ENCODE data around the gene RASA3.

The RASA3 gene

GRCh38 chr13:114017966-114018365 is 114.5 kb downstream of the RASA3 start:
- DNase-seq (ENCODE audit: low read depth) = no peak

- DNase-seq (ENCODE audit: low read depth) = no peak
Observed at GRCh38 chr13:114017028-114017630, 115.3 kb downstream of the RASA3 start.

DNA sequence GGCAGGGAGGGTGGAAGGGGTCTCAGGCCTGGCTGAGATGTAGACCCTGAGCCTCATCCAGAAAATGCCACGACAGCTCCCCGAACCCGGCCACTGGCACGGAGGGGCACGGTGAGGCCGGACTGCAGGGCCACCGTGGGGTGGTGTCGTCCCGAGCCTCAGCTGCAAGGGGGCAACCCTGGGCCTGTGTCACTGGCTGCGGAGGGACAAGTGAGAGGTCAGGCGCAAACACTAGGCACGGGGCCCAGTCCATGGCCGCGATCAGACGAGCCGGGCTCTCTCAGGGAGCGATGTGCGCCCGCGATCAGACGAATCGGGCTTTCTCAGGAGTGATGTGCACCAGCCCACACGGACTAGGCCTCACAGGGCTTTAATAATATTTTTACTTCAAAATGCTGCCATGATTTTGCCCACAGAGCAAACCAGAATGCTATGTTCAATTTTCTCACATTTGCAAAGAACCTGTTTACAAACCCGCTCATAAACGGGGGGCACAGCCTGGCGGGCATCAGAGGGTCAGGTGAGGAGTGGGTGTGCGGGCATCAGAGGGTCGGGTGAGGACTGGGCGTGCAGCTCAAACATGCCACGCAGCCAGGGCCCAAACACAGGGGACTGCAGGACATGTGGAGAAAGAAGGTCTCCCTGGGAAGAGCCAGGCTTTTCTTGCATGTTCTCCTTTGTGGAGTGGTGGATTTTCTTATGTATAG is 115.9 kb downstream of the RASA3 start:
- DNase-seq (ENCODE audit: low read depth) = no peak

DNA sequence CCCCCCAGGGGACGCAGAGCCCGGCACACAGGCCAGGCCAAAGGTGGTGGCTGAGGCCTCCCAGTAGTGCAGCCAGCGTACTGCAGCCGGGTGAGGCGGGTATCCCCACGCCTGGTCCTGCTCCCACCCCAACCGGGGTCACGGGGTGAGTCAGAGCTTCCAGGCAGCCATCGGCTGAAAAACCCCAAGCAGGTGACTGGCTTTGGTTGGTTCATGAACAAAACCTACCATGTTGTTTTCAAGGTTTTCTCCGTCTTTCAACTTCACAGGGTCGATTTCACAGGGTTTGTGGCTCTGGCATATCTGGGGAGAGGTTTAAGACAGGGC is 116.5 kb downstream of the RASA3 start:
- no peak for DNase-seq (ENCODE audit: low read depth)

GRCh38 chr13:114015111-114015968 is 117.1 kb downstream of the RASA3 start:
- DNase-seq (ENCODE audit: low read depth) = peak; percentile 71

DNA sequence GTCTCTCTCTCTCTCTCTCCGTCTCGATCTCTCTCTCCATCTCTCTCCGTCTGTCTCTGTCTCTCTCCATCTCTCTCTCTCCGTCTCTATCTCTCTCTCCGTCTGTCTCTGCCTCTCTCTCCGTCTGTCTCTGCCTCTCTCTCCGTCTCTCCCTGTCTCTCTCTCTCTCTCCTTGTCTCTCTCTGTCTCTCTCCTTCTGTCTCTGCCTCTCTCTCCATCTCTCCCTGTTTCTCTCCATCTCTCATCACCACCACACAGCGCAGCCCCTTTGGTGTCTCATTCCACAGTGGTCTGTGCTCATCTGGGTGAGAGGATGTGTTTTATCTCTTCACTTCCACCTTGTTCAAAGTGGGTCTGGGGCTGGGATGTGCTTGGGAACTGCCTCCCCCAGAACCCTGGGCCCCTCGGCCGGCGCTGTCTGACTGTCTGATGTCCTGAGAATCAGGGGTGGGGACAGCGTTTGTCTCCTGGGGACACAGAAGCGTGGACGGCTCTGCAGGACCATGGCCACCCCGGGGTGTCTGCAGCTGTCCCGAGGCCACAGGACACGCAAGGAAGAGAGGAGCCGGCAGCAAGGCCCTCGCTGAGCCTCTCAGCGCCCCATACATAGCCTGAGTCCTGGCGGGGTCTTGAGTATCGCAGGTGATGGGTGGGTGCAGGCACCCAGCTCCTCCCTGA is 118.3 kb downstream of the RASA3 start:
- DNase-seq (ENCODE audit: low read depth) = no peak

DNA sequence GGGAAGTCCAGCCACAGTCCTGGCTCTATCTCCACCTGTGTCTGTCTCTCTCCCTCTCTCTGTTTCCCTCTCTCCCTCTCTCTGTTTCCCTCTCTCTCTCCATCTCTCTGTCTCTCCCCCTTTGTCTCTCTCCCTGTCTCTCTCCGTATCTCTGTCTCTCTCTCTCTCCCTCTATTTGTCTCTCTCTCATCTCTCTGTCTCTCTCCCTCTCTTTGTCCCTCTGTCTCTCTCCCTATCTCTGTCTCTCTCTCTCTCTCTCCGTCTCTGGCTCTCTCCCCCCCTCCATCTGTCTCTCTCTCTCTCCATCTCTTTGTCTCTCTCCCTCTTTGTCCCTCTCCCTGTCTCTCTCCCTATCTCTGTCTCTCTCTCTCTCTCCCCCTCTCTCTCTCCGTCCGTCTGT is 119.1 kb downstream of the RASA3 start:
- no peak for DNase-seq (ENCODE audit: low read depth)

DNA sequence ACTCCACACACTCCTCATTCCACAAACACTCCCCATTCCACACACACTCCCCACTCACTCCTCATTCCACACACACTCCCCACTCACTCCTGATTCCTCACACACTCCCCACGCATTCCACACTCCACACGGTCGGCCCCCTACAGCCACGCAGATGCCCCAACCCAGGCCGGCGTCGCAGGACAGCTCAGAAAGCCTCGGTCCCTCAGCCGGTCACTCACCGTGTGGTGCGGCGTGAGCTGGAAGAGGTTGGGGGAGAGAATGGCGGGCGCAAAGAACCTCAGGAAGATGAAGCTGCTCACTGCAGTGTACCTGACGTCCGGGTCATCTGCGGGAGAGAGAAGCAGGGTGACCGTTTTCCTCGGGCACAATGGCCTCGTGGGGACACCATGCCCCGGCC is 119.5 kb downstream of the RASA3 start:
- no peak for DNase-seq (ENCODE audit: low read depth)

GRCh38 chr13:114012141-114012540 is 120.3 kb downstream of the RASA3 start:
- no peak for DNase-seq (ENCODE audit: low read depth)

GRCh38 chr13:114011226-114011625 is 121.2 kb downstream of the RASA3 start:
- no peak for DNase-seq (ENCODE audit: low read depth)

DNA sequence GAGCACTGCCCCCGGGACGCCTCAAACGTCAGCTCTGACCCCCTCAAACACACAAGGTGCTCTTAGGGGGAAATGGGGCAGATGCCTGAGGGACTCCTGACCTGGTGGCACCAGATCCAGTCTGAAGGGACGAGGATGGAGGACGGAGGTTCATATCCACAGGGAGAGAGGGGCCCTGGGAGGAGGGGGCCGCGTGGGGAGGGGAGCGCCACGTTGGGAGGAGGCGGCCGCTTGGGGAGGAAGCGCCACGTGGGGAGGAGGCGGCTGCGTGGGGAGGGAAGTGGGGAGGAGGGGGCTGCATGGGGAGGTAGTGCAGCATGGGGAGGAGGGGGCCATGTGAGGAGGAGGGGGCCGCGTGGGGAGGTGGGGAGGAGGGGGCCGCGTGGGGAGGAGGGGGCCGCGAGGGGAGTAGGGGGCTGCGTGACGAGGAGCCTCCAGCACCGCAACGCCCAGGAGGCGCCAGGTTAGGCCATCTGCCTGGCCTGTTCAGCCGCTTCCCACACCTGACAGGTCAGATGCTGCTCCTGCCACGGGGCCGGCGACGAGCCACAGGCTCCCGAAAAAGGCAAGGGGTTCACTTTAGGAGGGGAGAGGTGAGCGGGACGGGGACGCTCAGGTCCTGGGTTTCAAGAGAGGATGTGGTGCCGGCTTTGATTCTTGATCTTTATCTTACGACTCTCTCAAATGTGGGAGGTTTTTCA is 121.9 kb downstream of the RASA3 start:
- DNase-seq (ENCODE audit: low read depth) = no peak

GRCh38 chr13:114009590-114010400 is 122.6 kb downstream of the RASA3 start:
- DNase-seq (ENCODE audit: low read depth) = no peak

GRCh38 chr13:114008964-114009589 is 123.3 kb downstream of the RASA3 start:
- no peak for DNase-seq (ENCODE audit: low read depth)

DNA sequence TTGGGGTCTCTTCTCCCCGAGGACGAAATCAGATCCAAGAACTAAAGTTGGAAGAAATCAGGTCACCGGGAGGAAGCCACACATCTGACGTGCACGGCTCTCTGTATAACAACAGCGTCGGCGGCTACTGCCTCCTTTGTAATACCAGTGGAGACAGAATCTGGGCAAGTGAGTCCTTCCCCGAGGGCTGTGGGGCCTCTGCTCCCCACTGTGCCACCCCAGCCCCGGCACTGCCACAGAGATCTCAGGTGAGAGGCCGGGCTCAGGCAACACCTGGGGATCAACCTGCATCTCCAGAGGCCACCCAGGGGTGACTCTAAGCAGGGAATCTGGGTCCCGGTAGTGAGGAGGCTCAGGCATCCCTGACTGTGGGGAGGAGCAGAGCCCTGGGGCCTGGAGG is 124.9 kb downstream of the RASA3 start:
- DNase-seq (ENCODE audit: low read depth) = no peak

DNA sequence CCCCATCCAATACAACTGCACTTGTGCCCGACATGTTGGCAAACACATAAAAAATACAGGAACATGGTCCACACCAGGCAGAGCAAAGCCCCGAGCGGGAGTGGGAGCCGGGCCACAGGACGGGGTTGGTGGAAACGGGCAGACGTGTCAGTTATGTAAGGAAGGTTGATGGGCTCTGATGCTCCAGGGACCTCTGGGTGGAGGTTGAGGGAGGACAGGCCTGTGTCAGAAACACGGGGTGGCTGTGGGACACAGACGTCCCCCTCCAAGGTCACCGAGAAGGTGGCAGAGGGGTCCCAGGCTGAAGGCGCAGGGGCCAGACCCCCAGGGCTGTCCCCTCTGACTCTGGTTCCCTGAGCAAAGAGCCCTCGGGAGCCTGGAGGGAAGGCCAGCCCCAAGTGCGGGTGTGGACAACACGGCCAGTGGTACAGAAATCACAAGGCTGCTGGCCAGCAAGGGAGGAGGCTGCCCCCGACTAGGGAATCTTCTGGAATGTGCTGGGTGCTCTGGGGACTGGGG is 127.2 kb downstream of the RASA3 start:
- no peak for DNase-seq (ENCODE audit: low read depth)

- no peak for DNase-seq (ENCODE audit: low read depth)
Observed at GRCh38 chr13:114004420-114005205, 127.8 kb downstream of the RASA3 start.

DNA sequence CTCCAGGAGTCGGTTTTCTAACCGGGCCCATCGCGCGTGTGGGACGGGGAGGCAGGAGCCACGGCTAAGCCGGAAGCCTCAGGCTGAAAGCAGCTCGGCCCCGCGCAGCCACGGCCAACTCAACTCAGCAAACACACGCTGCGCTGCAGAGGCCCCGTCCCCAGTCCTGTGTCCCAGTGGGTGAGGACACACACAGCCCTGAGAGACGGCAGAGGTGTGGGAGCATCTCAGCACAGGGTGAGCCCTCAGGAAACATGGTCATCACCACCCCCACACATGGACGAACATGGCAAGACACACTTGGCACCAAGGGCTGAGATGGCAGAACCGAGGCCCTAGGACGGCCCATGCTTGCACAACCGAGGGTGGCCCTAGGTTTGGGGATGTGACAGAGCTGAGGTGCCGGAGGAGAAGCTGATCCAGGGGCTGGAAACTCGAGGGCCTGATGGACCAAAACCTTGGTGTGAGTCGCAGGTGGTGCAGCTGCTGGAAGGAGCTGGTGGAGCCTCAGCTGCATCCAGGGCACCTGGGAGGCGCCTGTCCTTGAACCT is 129.6 kb downstream of the RASA3 start:
- DNase-seq (ENCODE audit: low read depth) = no peak

DNA sequence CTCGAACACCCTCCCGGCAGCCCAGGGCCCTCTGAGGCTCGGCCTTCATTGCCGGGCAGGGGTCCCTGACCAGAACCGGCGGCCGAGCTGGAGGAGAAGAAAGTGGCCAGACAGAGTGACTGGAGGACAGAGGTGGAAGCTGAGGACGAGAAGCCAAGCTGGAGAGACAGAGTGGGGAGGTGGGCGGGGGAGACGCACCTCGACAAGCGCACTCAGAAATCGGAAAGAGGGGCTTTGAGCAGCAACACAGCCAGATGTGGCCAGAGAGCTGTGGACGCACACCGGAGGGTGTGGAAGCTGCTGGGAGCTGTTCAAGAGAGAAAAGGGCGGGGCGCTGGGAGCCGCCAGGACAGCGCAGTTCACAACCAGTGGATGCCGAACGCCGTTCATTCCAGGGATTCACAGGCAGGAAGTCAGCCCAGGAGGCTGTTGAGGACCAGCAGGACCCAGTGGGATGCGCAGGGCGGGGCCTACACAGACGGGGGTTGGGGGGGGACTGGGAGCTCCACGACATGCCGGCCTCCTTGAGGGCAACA is 130.3 kb downstream of the RASA3 start:
- DNase-seq (ENCODE audit: low read depth) = no peak

Data from stromal cell of bone marrow (primary cell).